Hepatocyte (in vitro differentiated cells): Measurements from ENCODE around the gene NOS1.

Source experiments
- CTCF ChIP-seq: fragments of 200-600 bp; sonication (generic); IDR thresholded peaks from 2 replicates; pipeline ENCODE4 v1.5.1; 2016; ENCODE audit warnings: antibody characterized with exemption, mild to moderate bottlenecking; ENCODE audit not compliant: poor library complexity
- EZH2phosphoT487 ChIP-seq: fragments of 200-600 bp; sonication (generic); IDR thresholded peaks from one replicate; pipeline ENCODE4 v1.6.1; 2018; ENCODE audit warnings: antibody characterized with exemption, mild to moderate bottlenecking, low read depth, moderate library complexity; ENCODE audit not compliant: unreplicated experiment, severe bottlenecking

DNA sequence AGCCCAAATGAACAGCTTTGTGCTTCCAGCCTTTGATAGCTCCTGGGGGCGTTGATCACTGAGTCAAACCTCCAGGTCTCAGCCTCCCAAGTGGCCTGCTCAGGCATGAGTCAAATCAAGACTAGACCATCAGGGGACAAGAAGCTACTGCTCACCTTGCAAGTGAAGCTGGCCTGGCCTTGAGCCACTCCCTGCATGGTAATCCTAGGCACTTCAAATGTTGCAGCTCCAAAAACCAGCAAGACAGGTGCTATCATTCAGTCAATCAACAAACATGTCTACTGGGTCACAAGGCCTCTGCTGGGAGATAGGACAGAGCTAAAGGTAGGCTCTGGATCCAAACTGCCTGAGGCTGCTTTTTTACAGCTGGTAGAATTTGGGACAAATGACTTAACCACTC is 33.1 kb upstream of the NOS1 start:
- TF ChIP-seq CTCF = no peak
- no peak for TF ChIP-seq EZH2phosphoT487
